GM21528 (cell line): ENCODE data around the gene ZNF229.
A peak's percentile ranks its signal among the peaks of the same experiment; 100 is the strongest.
"Not testable (repeated sequence)": the region's sequence is repeated elsewhere in the genome, so short reads cannot be mapped to it uniquely, and the experiment has no call there.

Source experiments
- ATAC-seq: cut with Tn5 transposase; IDR thresholded peaks from one replicate; pipeline ENCODE4 v1.9.1; 2021; ENCODE audit warnings: mild to moderate bottlenecking, moderate library complexity; ENCODE audit not compliant: unreplicated experiment, low FRiP score

The ZNF229 gene

GRCh38 chr19:44447916-44448674 lies at the start of gene ZNF229:
ZNF229 (minus strand) TSS chr19:44448472; CDS start chr19:44442847, 5,625 bp downstream.
- ATAC-seq = no peak

- ATAC-seq = no peak
Observed at GRCh38 chr19:44496711-44497110, 48.4 kb upstream of the ZNF229 start.

- no peak for ATAC-seq
Observed at GRCh38 chr19:44476559-44477408, 28.5 kb upstream of the ZNF229 start.

GRCh38 chr19:44468730-44469129 lies 20.5 kb upstream of the ZNF229 start:
- not testable (repeated sequence) for ATAC-seq

- not testable (repeated sequence) for ATAC-seq
Observed at GRCh38 chr19:44462600-44463286, 14.5 kb upstream of the ZNF229 start.

GRCh38 chr19:44456016-44456415 lies 7.7 kb upstream of the ZNF229 start:
- not testable (repeated sequence) for ATAC-seq

GRCh38 chr19:44455100-44455499 lies 6.8 kb upstream of the ZNF229 start:
- no peak for ATAC-seq

- no peak for ATAC-seq
Observed at GRCh38 chr19:44452367-44452766, 4.1 kb upstream of the ZNF229 start.

- ATAC-seq = no peak
Observed at GRCh38 chr19:44451687-44452086, 3.4 kb upstream of the ZNF229 start.

- no peak for ATAC-seq
Observed at GRCh38 chr19:44438441-44438840, 9.8 kb downstream of the ZNF229 start.

- no peak for ATAC-seq
Observed at GRCh38 chr19:44435441-44435840, 12.8 kb downstream of the ZNF229 start.

GRCh38 chr19:44430956-44431355 lies 17.3 kb downstream of the ZNF229 start:
- ATAC-seq = no peak

- not testable (repeated sequence) for ATAC-seq
Observed at GRCh38 chr19:44415553-44415952, 32.7 kb downstream of the ZNF229 start.

GRCh38 chr19:44401139-44402115 lies 46.8 kb downstream of the ZNF229 start, which contains the start of gene ZNF285:
ZNF285 (minus strand) TSS chr19:44401608; CDS start chr19:44397213, 4,395 bp downstream.
- peak; percentile 75 for ATAC-seq

GRCh38 chr19:44389268-44389667 lies 59.0 kb downstream of the ZNF229 start:
- ATAC-seq = not testable (repeated sequence)
